OCI-LY7 (cell line): ENCODE measurements around the gene SCARF2. TPM values are rescaled to one million over a fixed set of nuclear protein-coding genes. Genes with fewer than 3 reads are reported as not detected.

Experiments
- BruUV-seq: library from RNA; stranded (reverse); fragments of 400-500 nt; replicated peaks from 2 replicates; lab custom pipeline; 2021; lab: Mats Ljungman, UMichigan
- CTCF ChIA-PET: fragments of 300-600 bp; sonication (Branson Sonifier 250); formaldehyde crosslinking; loops from one replicate; lab custom pipeline; 2022; ENCODE audit warnings: antibody characterized with exemption; ENCODE audit not compliant: unreplicated experiment; lab: Charles Lee
- POLR2A ChIA-PET: fragments of 300-600 bp; sonication (Branson Sonifier 250); formaldehyde crosslinking; loops from one replicate; lab custom pipeline; 2022; ENCODE audit warnings: antibody characterized with exemption; lab: Charles Lee
- DNase-seq: peaks from one replicate; pipeline ENCODE4 v3.0.0-alpha.2; 2015; ENCODE audit warnings: low spot score
- H2AFZ ChIP-seq: fragments of 200-600 bp; sonication (generic), shearing (Covaris generic); 2 replicates; pipeline ENCODE4 v1.6.1; 2014; ENCODE audit warnings: mild to moderate bottlenecking, antibody characterized with exemption, low read length, moderate library complexity
- H3K27ac ChIP-seq: fragments of 200-600 bp; sonication (generic); 2 replicates; pipeline ENCODE4 v1.5.1; 2014; ENCODE audit warnings: mixed run types, low read depth, mild to moderate bottlenecking, moderate library complexity, low read length, inconsistent platforms; ENCODE audit not compliant: poor library complexity, severe bottlenecking
- H3K36me3 ChIP-seq: fragments of 200-600 bp; sonication (generic); 2 replicates; pipeline ENCODE4 v1.6.1; 2014; ENCODE audit warnings: mild to moderate bottlenecking, antibody characterized with exemption, low read length, moderate library complexity, mixed read lengths; ENCODE audit not compliant: insufficient read depth
- H3K4me1 ChIP-seq: fragments of 200-600 bp; sonication (generic); 2 replicates; pipeline ENCODE4 v1.5.1; 2014; ENCODE audit warnings: mild to moderate bottlenecking, low read length; ENCODE audit not compliant: insufficient read depth, poor library complexity, severe bottlenecking
- H3K4me2 ChIP-seq: fragments of 200-600 bp; sonication (generic); 2 replicates; pipeline ENCODE4 v1.6.1; 2014; ENCODE audit warnings: mild to moderate bottlenecking, low read length
- H3K4me3 ChIP-seq: fragments of 200-600 bp; sonication (generic); 2 replicates; pipeline ENCODE4 v1.5.1; 2014; ENCODE audit warnings: mild to moderate bottlenecking, low read depth, low read length; ENCODE audit not compliant: poor library complexity, severe bottlenecking
- H3K79me2 ChIP-seq: fragments of 200-600 bp; sonication (generic); 2 replicates; pipeline ENCODE4 v1.6.1; 2016; ENCODE audit warnings: low read depth, mild to moderate bottlenecking, low read length, moderate library complexity, mixed read lengths; ENCODE audit not compliant: insufficient read depth
- H3K9me2 ChIP-seq: fragments of 200-600 bp; sonication (generic); 2 replicates; pipeline ENCODE4 v1.6.1; 2016; ENCODE audit warnings: mild to moderate bottlenecking, low read length, mixed read lengths; ENCODE audit not compliant: insufficient read depth
- H3K9me3 ChIP-seq: fragments of 200-600 bp; sonication (generic); 2 replicates; pipeline ENCODE4 v1.6.1; 2014; ENCODE audit warnings: mild to moderate bottlenecking, mixed run types, low read length, mixed read lengths
- H4K20me1 ChIP-seq: fragments of 200-600 bp; sonication (generic); 2 replicates; pipeline ENCODE4 v1.6.1; 2014; ENCODE audit warnings: mild to moderate bottlenecking, antibody characterized with exemption, low read length, moderate library complexity, mixed read lengths; ENCODE audit not compliant: insufficient read depth
- EZH2phosphoT487 ChIP-seq: fragments of 200-600 bp; sonication (generic); IDR thresholded peaks from 2 replicates; pipeline ENCODE4 v1.6.1; 2018; ENCODE audit warnings: low read depth, borderline replicate concordance, mild to moderate bottlenecking, mixed run types, antibody characterized with exemption, low read length, moderate library complexity, mixed read lengths
- intact Hi-C: fragments of 100-400 bp; cut with micrococcal nuclease; formaldehyde crosslinking; loops from one replicate; pipeline ENCODE4 v1.10.0; 2022; ENCODE audit not compliant: unreplicated experiment
- total RNA-seq, 2 experiments: library from RNA; depleted of rRNA in 1 of 2; stranded (reverse); fragments of >200 nt in 1 of 2; shearing (Covaris generic) in 1 of 2; gene quantifications; 2 replicates each; pipeline ENCODE4 v1.2.3, GENCODE V29; 2014 to 2022
- TF ChIP-seq, protein P1 (sequence below): fragments of 200-600 bp; sonication (generic); conservative IDR thresholded peaks from 2 replicates; pipeline ENCODE4 v1.5.1; 2014; ENCODE audit warnings: mild to moderate bottlenecking, antibody characterized with exemption, low read length, moderate library complexity, mixed read lengths

Gene SCARF2
- total RNA-seq, 2 experiments from 2014 or later, result 1.0 to 2.2 TPM

DNA sequence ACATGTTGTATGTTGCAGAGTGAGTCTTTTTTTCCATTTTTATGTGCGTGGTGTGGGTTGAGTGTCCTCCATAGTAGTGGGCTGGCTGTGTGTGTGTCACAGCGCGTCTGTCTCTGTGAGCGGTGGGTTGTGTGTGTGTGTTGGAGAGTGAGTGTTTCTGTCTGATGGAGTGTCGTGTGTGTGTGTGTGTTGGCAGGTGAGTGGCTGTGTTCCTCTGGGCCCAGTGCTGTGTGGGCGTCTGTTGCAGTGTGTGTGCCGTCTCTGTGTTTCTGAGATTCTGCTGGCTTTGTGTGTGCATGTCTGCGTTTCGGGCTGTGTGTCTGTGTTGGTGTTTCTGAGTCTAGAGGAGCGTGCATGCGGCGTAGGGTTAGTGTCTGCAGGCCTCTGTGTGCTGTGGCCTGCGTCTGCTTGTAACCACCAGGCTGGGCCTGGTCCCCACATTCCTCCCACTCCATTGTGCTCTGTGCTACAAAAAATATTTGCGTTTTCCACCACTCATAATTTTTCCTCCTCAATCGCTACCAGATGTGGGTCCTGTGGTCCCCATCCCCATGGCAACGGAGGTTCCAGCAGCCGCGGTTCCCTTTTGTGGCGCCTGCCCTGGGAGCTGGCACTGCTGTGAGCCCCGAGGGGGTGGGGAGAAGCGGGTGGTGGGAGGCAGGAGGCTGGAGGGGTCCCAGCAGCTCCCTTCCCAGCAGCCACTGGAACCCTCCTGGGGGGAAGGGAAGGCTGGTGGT, 15.2 kb downstream of the SCARF2 start:
- intact Hi-C loops, result no loop called here

GRCh38 chr22:20421507-20421874, 16.1 kb downstream of the SCARF2 start:
- ChIA-PET CTCF (no interaction called here), POLR2A (interaction anchor here (0.7 kb wide), 1 partner anchor 52 kb away, joined by 3 read pairs; no protein-coding TSS in a partner anchor)
- TF ChIP-seq EZH2phosphoT487, result no peak
- TF ChIP-seq, protein P1, sequence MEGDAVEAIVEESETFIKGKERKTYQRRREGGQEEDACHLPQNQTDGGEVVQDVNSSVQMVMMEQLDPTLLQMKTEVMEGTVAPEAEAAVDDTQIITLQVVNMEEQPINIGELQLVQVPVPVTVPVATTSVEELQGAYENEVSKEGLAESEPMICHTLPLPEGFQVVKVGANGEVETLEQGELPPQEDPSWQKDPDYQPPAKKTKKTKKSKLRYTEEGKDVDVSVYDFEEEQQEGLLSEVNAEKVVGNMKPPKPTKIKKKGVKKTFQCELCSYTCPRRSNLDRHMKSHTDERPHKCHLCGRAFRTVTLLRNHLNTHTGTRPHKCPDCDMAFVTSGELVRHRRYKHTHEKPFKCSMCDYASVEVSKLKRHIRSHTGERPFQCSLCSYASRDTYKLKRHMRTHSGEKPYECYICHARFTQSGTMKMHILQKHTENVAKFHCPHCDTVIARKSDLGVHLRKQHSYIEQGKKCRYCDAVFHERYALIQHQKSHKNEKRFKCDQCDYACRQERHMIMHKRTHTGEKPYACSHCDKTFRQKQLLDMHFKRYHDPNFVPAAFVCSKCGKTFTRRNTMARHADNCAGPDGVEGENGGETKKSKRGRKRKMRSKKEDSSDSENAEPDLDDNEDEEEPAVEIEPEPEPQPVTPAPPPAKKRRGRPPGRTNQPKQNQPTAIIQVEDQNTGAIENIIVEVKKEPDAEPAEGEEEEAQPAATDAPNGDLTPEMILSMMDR, result no peak
- Histone ChIP-seq H3K36me3 (no peaks in the 10 kb centered on the region), H3K9me3 (no peaks in the 10 kb centered on the region), H3K4me2 (no peak overlapping the region), H3K4me1 (peaks cover 3% of the 10 kb centered on the region), H3K27ac (no peak overlapping the region), H3K9me2 (no peaks in the 10 kb centered on the region), H3K79me2 (no peaks in the 10 kb centered on the region), H4K20me1 (no peaks in the 10 kb centered on the region), H3K4me3 (no peak overlapping the region), H2AFZ (no peak overlapping the region)
- intact Hi-C loops, result no loop called here
- no peak for DNase-seq
- BruUV-seq, result no TSS peak

More for the DNA sequence above, 15.2 kb downstream of the SCARF2 start:
- CTCF ChIA-PET, result no interaction called here
- no peak for TF ChIP-seq EZH2phosphoT487
- TF ChIP-seq, protein P1, result no peak
- H3K9me2 ChIP-seq, result no peaks in the 10 kb centered on the region
- no peak overlapping the region for H3K4me2 ChIP-seq
- peaks cover 3% of the 10 kb centered on the region for H3K4me1 ChIP-seq
- no peaks in the 10 kb centered on the region for H3K79me2 ChIP-seq
- DNase-seq, result no peak
- POLR2A ChIA-PET, result no interaction called here
- no peaks in the 10 kb centered on the region for H4K20me1 ChIP-seq
- no TSS peak for BruUV-seq
- H3K36me3 ChIP-seq, result no peaks in the 10 kb centered on the region
- no peak overlapping the region for H3K27ac ChIP-seq
- H3K9me3 ChIP-seq, result no peaks in the 10 kb centered on the region
- no peak overlapping the region for H3K4me3 ChIP-seq
- H2AFZ ChIP-seq, result no peak overlapping the region

DNA sequence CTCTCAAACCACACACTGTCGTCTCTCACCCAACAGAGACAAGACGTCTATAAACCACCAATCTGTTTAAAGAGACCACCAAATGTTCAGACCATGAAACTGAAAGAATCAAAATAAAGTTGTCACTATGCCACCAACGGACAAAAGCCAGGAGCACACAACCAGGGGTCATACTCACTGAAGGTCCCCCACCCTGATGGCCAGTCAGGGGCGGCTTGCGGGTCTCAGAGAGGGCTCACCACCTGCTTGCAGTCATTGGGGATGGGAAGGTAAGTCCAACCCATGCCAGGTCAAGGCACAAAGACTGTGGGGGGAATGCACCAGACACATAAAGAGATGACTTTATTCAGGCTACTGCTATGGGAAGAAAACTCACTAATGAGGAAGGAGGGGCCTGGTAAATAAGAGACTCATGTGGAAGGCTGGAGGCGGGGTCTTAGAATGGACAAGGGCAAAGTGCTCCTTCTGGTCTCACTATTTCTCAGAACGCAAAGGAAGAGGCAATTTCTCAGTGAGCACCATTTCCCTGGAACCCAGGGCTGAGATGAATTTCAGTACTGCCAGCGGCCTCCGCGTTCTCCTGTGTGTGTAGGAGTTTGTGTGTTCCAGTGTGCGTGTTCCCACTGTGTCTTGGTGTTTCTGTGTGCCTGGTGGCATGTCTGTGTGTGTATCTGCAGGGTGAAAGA, 17.3 kb downstream of the SCARF2 start:
- Histone ChIP-seq H3K4me1 (peaks cover 3% of the 10 kb centered on the region), H4K20me1 (no peaks in the 10 kb centered on the region), H3K9me3 (no peaks in the 10 kb centered on the region), H2AFZ (no peak overlapping the region), H3K4me2 (no peak overlapping the region), H3K9me2 (no peaks in the 10 kb centered on the region), H3K4me3 (no peak overlapping the region), H3K79me2 (no peaks in the 10 kb centered on the region), H3K36me3 (no peaks in the 10 kb centered on the region), H3K27ac (no peak overlapping the region)
- no TSS peak for BruUV-seq
- ChIA-PET CTCF (no interaction called here), POLR2A (no interaction called here)
- no peak for TF ChIP-seq EZH2phosphoT487
- TF ChIP-seq, protein P1, result no peak; the same call in 1 of the 2 replicates
- DNase-seq, result no peak
- intact Hi-C loops, result no loop called here
